Measurements from ENCODE around the gene CDH6. TPM values are rescaled to one million over a fixed set of nuclear protein-coding genes. Genes with fewer than 3 reads are reported as not detected.

CDH6 gene
- total and polyA plus RNA-seq, 8 donors, result 0.31 to 10.4 (median 0.65) TPM

GRCh38 chr5:31328040-31328733, 134.7 kb downstream of the CDH6 start:
- no peaks in the 10 kb centered on the region for H3K27me3 ChIP-seq
- no peak for TF ChIP-seq CTCF (IDR thresholded peaks at IDR 0.05)
- H3K36me3 ChIP-seq, result no peaks in the 10 kb centered on the region
- no peaks in the 10 kb centered on the region for H3K9me3 ChIP-seq
- FAIRE-seq (no peak), ATAC-seq (no peak), DNase-seq (no peak)
- 53 to 64% methylated on average over 11 of the region's 11 CpGs for WGBS, 2 donors
- intact Hi-C loops (cut with DNase I), result no loop called here
- H3K27ac ChIP-seq, result no peak overlapping the region
- H3K4me1 ChIP-seq, result no peaks in the 10 kb centered on the region
- H3K4me3 ChIP-seq, result no peak overlapping the region

- Histone ChIP-seq H3K4me3 (no peak overlapping the region), H3K27ac (no peak overlapping the region), H3K4me1 (no peaks in the 10 kb centered on the region), H3K9me3 (no peaks in the 10 kb centered on the region), H3K36me3 (no peaks in the 10 kb centered on the region), H3K27me3 (no peaks in the 10 kb centered on the region)
- DNase-seq, result no peak
- no peak for ATAC-seq
- intact Hi-C loops (cut with DNase I), result no loop called here
- no peak for TF ChIP-seq CTCF (IDR thresholded peaks at IDR 0.05)
- 78 to 83% methylated on average over 2 of the region's 2 CpGs for WGBS, 2 donors
- no peak for FAIRE-seq
Observed at GRCh38 chr5:31329715-31330114, 136.2 kb downstream of the CDH6 start.

GRCh38 chr5:31332160-31332559, 138.7 kb downstream of the CDH6 start:
- FAIRE-seq (no peak), ATAC-seq (no peak)
- intact Hi-C loops (cut with DNase I), result no loop called here

GRCh38 chr5:31333475-31333874, 140.0 kb downstream of the CDH6 start:
- no peak for DNase-seq
- TF ChIP-seq CTCF (IDR thresholded peaks at IDR 0.05), result no peak
- no peaks in the 10 kb centered on the region for H3K4me1 ChIP-seq
- H3K4me3 ChIP-seq, result no peak overlapping the region
- no peak for FAIRE-seq
- no peak overlapping the region for H3K27ac ChIP-seq
- no peaks in the 10 kb centered on the region for H3K27me3 ChIP-seq
- H3K9me3 ChIP-seq, result no peaks in the 10 kb centered on the region
- intact Hi-C loops (cut with DNase I), result no loop called here
- no peaks in the 10 kb centered on the region for H3K36me3 ChIP-seq
- 65 to 70% methylated on average over 2 of the region's 2 CpGs for WGBS, 2 donors
- ATAC-seq, result no peak

More at GRCh38 chr5:31332160-31332559, 138.7 kb downstream of the CDH6 start:
- Histone ChIP-seq H3K4me1 (no peaks in the 10 kb centered on the region), H3K27me3 (no peaks in the 10 kb centered on the region), H3K27ac (no peak overlapping the region), H3K9me3 (no peaks in the 10 kb centered on the region), H3K4me3 (no peak overlapping the region), H3K36me3 (no peaks in the 10 kb centered on the region)
- DNase-seq, result no peak
- WGBS, 2 donors, result 60 to 77% methylated on average over 2 of the region's 2 CpGs
- TF ChIP-seq CTCF (IDR thresholded peaks at IDR 0.05), result no peak

GRCh38 chr5:31334061-31334860, 140.8 kb downstream of the CDH6 start:
- intact Hi-C loops (cut with DNase I), result no loop called here
- Histone ChIP-seq H3K27ac (no peak overlapping the region), H3K36me3 (no peaks in the 10 kb centered on the region), H3K27me3 (no peaks in the 10 kb centered on the region), H3K4me1 (no peaks in the 10 kb centered on the region), H3K9me3 (no peaks in the 10 kb centered on the region), H3K4me3 (no peak overlapping the region)
- DNase-seq, result no peak
- 61 to 66% methylated on average over 4 of the region's 4 CpGs for WGBS, 2 donors
- TF ChIP-seq CTCF (IDR thresholded peaks at IDR 0.05), result no peak
- ATAC-seq, result no peak
- FAIRE-seq, result no peak
